Thoracic aorta (tissue), 2 donors: ENCODE results near the gene PDE8A. TPM values are rescaled to one million over a fixed set of nuclear protein-coding genes. Genes with fewer than 3 reads are reported as not detected.

Source experiments
- ATAC-seq: fragments of 150-250 bp; one replicate; pipeline ENCODE4 v1.8.0; 2017; ENCODE audit warnings: low read depth; ENCODE audit not compliant: insufficient number of reproducible peaks, low FRiP score
- DNase-seq: peaks from one replicate; pipeline ENCODE4 v3.0.0-alpha.2; 2020; ENCODE audit warnings: low spot score
- H3K27ac ChIP-seq, 2 donors: fragments of 200-600 bp; sonication (generic); 1 replicate in 1 of 2; 2 replicates in 1 of 2; pipeline ENCODE4 v1.5.1; 2016; ENCODE audit warnings: mild to moderate bottlenecking in 2 of 2, moderate library complexity in 2 of 2
- H3K27me3 ChIP-seq: fragments of 200-600 bp; sonication (generic); replicated peaks from 2 replicates; pipeline ENCODE4 v1.6.0; 2016; ENCODE audit warnings: mild to moderate bottlenecking; ENCODE audit not compliant: insufficient read depth
- H3K36me3 ChIP-seq: fragments of 200-600 bp; sonication (generic); one replicate; pipeline ENCODE4 v1.5.1; 2016
- H3K4me1 ChIP-seq, 2 donors: fragments of 200-600 bp; sonication (generic); 1 replicate in 1 of 2; 2 replicates in 1 of 2; pipeline versions ENCODE4 v1.5.1 to v1.6.0; 2016; ENCODE audit warnings: low read depth in 2 of 2, mild to moderate bottlenecking in 1 of 2; ENCODE audit not compliant: control insufficient read depth in 1 of 2
- H3K4me3 ChIP-seq: fragments of 200-600 bp; sonication (generic); 2 replicates; pipeline ENCODE4 v1.5.1; 2016; ENCODE audit warnings: mild to moderate bottlenecking
- H3K9me3 ChIP-seq: fragments of 200-600 bp; sonication (generic); 2 replicates; pipeline ENCODE4 v1.5.1; 2016
- CTCF ChIP-seq: fragments of 200-600 bp; sonication (generic); IDR thresholded peaks from one replicate; pipeline ENCODE4 v1.5.1; 2019; ENCODE audit warnings: antibody characterized with exemption
- total RNA-seq, 2 donors: library from RNA; depleted of rRNA; stranded (reverse); fragments of >200 nt; gene quantifications; one replicate each; pipeline versions ENCODE4 v1.1.0 to v1.2.3, GENCODE V29; 2016

PDE8A gene
- total RNA-seq, 2 donors from 2014 or later: 35.1 to 43.7 TPM

GRCh38 chr15:84949043-84949442 lies 32.6 kb upstream of the PDE8A start:
- Histone ChIP-seq H3K27ac (peak overlapping the region; percentile 50 to 78), H3K36me3 (no peaks in the 10 kb centered on the region), H3K27me3 (no peaks in the 10 kb centered on the region), H3K4me1 (peaks cover 15 to 42% of the 10 kb centered on the region in 2 donors), H3K4me3 (no peak overlapping the region), H3K9me3 (no peaks in the 10 kb centered on the region)
- DNase-seq (no peak), ATAC-seq (no peak)
- TF ChIP-seq CTCF: no peak

- Histone ChIP-seq H3K4me3 (no peak overlapping the region), H3K27ac (peak overlapping the region; percentile 31 to 36), H3K4me1 (peaks cover 15 to 42% of the 10 kb centered on the region in 2 donors), H3K36me3 (no peaks in the 10 kb centered on the region), H3K9me3 (no peaks in the 10 kb centered on the region), H3K27me3 (no peaks in the 10 kb centered on the region)
- DNase-seq (no peak), ATAC-seq (no peak)
- no peak for TF ChIP-seq CTCF
Measured at GRCh38 chr15:84949845-84950569, 31.6 kb upstream of the PDE8A start.

DNA sequence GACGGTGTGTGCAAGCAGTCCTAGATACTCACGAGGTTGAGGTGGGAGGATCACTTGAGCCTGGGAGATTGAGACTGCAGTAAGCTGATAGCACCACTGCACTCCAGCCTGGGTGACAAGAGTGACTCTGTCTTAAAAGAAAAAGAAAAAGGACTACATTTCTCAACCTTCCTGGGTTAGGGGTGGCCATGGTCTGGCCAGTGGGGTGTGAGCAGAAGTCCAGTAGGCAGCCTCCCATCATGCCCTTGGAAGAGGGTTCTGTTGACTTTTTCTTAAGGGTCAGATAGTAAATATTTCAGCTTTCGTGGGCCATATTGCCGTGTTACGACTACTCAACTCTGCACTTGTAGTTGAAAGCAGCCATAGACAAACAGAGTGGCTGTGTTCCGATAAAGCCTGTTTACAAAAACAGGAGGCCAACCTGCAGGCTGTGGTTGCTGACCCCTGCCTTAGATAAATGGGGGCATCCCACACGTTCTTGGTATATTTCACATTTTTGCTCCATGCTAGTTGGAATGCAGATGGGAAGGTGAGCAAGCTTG lies 31.0 kb upstream of the PDE8A start:
- Histone ChIP-seq H3K27me3 (no peaks in the 10 kb centered on the region), H3K36me3 (no peaks in the 10 kb centered on the region), H3K4me1 (peaks cover 15 to 45% of the 10 kb centered on the region in 2 donors), H3K27ac (peak overlapping the region; percentile 31 to 36), H3K4me3 (no peak overlapping the region), H3K9me3 (no peaks in the 10 kb centered on the region)
- TF ChIP-seq CTCF: no peak
- DNase-seq: no peak
- no peak for ATAC-seq

DNA sequence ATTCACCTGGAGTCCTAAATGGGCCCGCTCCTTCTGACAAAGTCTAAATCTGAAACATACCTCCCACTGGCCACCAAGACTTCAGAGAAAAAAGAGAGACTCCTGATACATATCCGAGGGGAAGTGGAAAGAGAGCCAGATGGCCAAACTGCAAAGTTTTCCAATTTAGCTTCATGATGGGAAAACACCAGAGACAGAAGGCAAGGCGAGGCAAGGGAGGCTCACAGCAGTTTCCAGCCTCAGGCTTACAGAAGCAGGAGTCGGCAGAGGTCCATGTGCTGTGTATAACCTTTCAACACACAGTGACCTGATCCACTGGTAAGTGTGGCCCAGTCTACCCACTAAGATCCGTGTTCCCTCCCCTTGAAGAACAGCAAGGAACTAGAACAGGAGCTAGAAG lies 29.9 kb upstream of the PDE8A start:
- no peaks in the 10 kb centered on the region for H3K27me3 ChIP-seq
- DNase-seq (no peak), ATAC-seq (no peak)
- TF ChIP-seq CTCF: no peak
- no peaks in the 10 kb centered on the region for H3K36me3 ChIP-seq
- H3K9me3 ChIP-seq: no peaks in the 10 kb centered on the region
- no peak overlapping the region for H3K27ac ChIP-seq
- H3K4me1 ChIP-seq: peaks cover 15 to 46% of the 10 kb centered on the region in 2 donors
- H3K4me3 ChIP-seq: no peak overlapping the region

- H3K4me1 ChIP-seq: peaks cover 11 to 35% of the 10 kb centered on the region in 2 donors
- no peaks in the 10 kb centered on the region for H3K36me3 ChIP-seq
- H3K4me3 ChIP-seq: no peak overlapping the region
- H3K9me3 ChIP-seq: no peaks in the 10 kb centered on the region
- no peaks in the 10 kb centered on the region for H3K27me3 ChIP-seq
- DNase-seq (no peak), ATAC-seq (no peak)
- TF ChIP-seq CTCF: no peak
- H3K27ac ChIP-seq: no peak overlapping the region
Measured at GRCh38 chr15:84953136-84953535, 28.5 kb upstream of the PDE8A start.
